ENCODE measurements around the gene SCYGR5. TPM values are rescaled to one million over a fixed set of nuclear protein-coding genes. Genes with fewer than 3 reads are reported as not detected.
"Not testable (repeated sequence)": the region's sequence is repeated elsewhere in the genome, so short reads cannot be mapped to it uniquely, and the experiment has no call there.

Gene SCYGR5
- total RNA-seq: not detected
- long read RNA-seq: 0 reads

GRCh38 chr2:227666631-227667170 is at the start of gene SCYGR5:
Gene SCYGR5, plus strand, starts transcription at chr2:227666804. Its CDS starts 0 bp downstream, at chr2:227666804.
- ATAC-seq; DNase-seq; intact Hi-C loops (cut with micrococcal nuclease): not testable (repeated sequence)

- no peak for DNase-seq
- intact Hi-C loops (cut with micrococcal nuclease): no loop called here
- ATAC-seq: peak; percentile 86
These were observed 49.0 kb upstream of the SCYGR5 start, which contains the start of gene SCYGR4 for GRCh38 chr2:227617316-227618230. Gene SCYGR4, plus strand, starts transcription at chr2:227617498. Its CDS starts 0 bp downstream, at chr2:227617498.

- intact Hi-C loops (cut with micrococcal nuclease): no loop called here
These were observed 43.4 kb upstream of the SCYGR5 start for GRCh38 chr2:227623226-227623625.

GRCh38 chr2:227625420-227625819 is 41.2 kb upstream of the SCYGR5 start:
- intact Hi-C loops (cut with micrococcal nuclease): no loop called here
- DNase-seq (no peak), ATAC-seq (no peak)

More at GRCh38 chr2:227623226-227623625, 43.4 kb upstream of the SCYGR5 start:
- no peak for DNase-seq
- ATAC-seq: no peak

GRCh38 chr2:227626580-227627151 is 39.9 kb upstream of the SCYGR5 start:
- ATAC-seq (no peak), DNase-seq (no peak)
- intact Hi-C loops (cut with micrococcal nuclease): no loop called here

GRCh38 chr2:227627769-227628168 is 38.8 kb upstream of the SCYGR5 start:
- no peak for DNase-seq
- ATAC-seq: no peak
- intact Hi-C loops (cut with micrococcal nuclease): no loop called here

- no peak for ATAC-seq
- intact Hi-C loops (cut with micrococcal nuclease): no loop called here
These were observed 37.2 kb upstream of the SCYGR5 start for GRCh38 chr2:227629435-227629834.

GRCh38 chr2:227630322-227630721 is 36.3 kb upstream of the SCYGR5 start:
- ATAC-seq: no peak
- intact Hi-C loops (cut with micrococcal nuclease): no loop called here
- no peak for DNase-seq

More at GRCh38 chr2:227629435-227629834, 37.2 kb upstream of the SCYGR5 start:
- DNase-seq: no peak

- DNase-seq (no peak), ATAC-seq (no peak)
- intact Hi-C loops (cut with micrococcal nuclease): no loop called here
These were observed 33.8 kb upstream of the SCYGR5 start for GRCh38 chr2:227632827-227633226.

GRCh38 chr2:227634201-227634600 is 32.4 kb upstream of the SCYGR5 start:
- intact Hi-C loops (cut with micrococcal nuclease): no loop called here
- ATAC-seq (no peak), DNase-seq (no peak)

- ATAC-seq: no peak
- DNase-seq: no peak
- intact Hi-C loops (cut with micrococcal nuclease): no loop called here
These were observed 23.9 kb upstream of the SCYGR5 start for GRCh38 chr2:227642656-227643055.

GRCh38 chr2:227643990-227644551 is 22.5 kb upstream of the SCYGR5 start:
- ATAC-seq (no peak), DNase-seq (no peak)
- intact Hi-C loops (cut with micrococcal nuclease): no loop called here

GRCh38 chr2:227653419-227653818 is 13.2 kb upstream of the SCYGR5 start:
- intact Hi-C loops (cut with micrococcal nuclease): no loop called here
- DNase-seq (no peak), ATAC-seq (no peak)

GRCh38 chr2:227654426-227654825 is 12.2 kb upstream of the SCYGR5 start:
- ATAC-seq (no peak), DNase-seq (no peak)
- intact Hi-C loops (cut with micrococcal nuclease): no loop called here

- intact Hi-C loops (cut with micrococcal nuclease): no loop called here
- DNase-seq: no peak
- ATAC-seq: peak; percentile 90
These were observed 11.2 kb upstream of the SCYGR5 start for GRCh38 chr2:227655454-227655853.

- intact Hi-C loops (cut with micrococcal nuclease): no loop called here
- DNase-seq (no peak), ATAC-seq (no peak)
These were observed 9.3 kb upstream of the SCYGR5 start for GRCh38 chr2:227657199-227657845.

- intact Hi-C loops (cut with micrococcal nuclease): no loop called here
- no peak for DNase-seq
- no peak for ATAC-seq
These were observed 5.5 kb upstream of the SCYGR5 start for GRCh38 chr2:227661025-227661649.

- DNase-seq: no peak
- intact Hi-C loops (cut with micrococcal nuclease): no loop called here
These were observed 4.8 kb upstream of the SCYGR5 start for GRCh38 chr2:227661827-227662226.

More at GRCh38 chr2:227661827-227662226, 4.8 kb upstream of the SCYGR5 start:
- no peak for ATAC-seq
